ENCODE results near the gene MAP3K13.

GRCh38 chr3:185318141-185318540 lies 44.8 kb upstream of the MAP3K13 start:
- TF ChIP-seq CTCF (IDR thresholded peaks at IDR 0.05; ENCODE audit: insufficient read depth, low read length, poor library complexity, severe bottlenecking) (no peak), EZH2phosphoT487 (conservative IDR thresholded peaks at IDR 0.05; ENCODE audit: low read length) (no peak)
